Cortex of kidney (tissue), 1 donor: ENCODE measurements around the gene LTBP4.
"Not testable (repeated sequence)": the region's sequence is repeated elsewhere in the genome, so short reads cannot be mapped to it uniquely, and the experiment has no call there.

ENCODE experiments used
- DNase-seq: peaks from one replicate; lab custom pipeline; 2025; lab: John Stamatoyannopoulos, UW

LTBP4 gene, protein sequence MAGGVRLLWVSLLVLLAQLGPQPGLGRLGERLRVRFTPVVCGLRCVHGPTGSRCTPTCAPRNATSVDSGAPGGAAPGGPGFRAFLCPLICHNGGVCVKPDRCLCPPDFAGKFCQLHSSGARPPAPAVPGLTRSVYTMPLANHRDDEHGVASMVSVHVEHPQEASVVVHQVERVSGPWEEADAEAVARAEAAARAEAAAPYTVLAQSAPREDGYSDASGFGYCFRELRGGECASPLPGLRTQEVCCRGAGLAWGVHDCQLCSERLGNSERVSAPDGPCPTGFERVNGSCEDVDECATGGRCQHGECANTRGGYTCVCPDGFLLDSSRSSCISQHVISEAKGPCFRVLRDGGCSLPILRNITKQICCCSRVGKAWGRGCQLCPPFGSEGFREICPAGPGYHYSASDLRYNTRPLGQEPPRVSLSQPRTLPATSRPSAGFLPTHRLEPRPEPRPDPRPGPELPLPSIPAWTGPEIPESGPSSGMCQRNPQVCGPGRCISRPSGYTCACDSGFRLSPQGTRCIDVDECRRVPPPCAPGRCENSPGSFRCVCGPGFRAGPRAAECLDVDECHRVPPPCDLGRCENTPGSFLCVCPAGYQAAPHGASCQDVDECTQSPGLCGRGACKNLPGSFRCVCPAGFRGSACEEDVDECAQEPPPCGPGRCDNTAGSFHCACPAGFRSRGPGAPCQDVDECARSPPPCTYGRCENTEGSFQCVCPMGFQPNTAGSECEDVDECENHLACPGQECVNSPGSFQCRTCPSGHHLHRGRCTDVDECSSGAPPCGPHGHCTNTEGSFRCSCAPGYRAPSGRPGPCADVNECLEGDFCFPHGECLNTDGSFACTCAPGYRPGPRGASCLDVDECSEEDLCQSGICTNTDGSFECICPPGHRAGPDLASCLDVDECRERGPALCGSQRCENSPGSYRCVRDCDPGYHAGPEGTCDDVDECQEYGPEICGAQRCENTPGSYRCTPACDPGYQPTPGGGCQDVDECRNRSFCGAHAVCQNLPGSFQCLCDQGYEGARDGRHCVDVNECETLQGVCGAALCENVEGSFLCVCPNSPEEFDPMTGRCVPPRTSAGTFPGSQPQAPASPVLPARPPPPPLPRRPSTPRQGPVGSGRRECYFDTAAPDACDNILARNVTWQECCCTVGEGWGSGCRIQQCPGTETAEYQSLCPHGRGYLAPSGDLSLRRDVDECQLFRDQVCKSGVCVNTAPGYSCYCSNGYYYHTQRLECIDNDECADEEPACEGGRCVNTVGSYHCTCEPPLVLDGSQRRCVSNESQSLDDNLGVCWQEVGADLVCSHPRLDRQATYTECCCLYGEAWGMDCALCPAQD (N-terminal part only)

GRCh38 chr19:40601134-40601974, at the start of gene LTBP4:
Gene LTBP4, plus strand, starts transcription at chr19:40601369. Its CDS starts 19 bp downstream, at chr19:40601388.
- DNase-seq: no peak

GRCh38 chr19:40552848-40553247, 48.3 kb upstream of the LTBP4 start:
- no peak for DNase-seq

DNA sequence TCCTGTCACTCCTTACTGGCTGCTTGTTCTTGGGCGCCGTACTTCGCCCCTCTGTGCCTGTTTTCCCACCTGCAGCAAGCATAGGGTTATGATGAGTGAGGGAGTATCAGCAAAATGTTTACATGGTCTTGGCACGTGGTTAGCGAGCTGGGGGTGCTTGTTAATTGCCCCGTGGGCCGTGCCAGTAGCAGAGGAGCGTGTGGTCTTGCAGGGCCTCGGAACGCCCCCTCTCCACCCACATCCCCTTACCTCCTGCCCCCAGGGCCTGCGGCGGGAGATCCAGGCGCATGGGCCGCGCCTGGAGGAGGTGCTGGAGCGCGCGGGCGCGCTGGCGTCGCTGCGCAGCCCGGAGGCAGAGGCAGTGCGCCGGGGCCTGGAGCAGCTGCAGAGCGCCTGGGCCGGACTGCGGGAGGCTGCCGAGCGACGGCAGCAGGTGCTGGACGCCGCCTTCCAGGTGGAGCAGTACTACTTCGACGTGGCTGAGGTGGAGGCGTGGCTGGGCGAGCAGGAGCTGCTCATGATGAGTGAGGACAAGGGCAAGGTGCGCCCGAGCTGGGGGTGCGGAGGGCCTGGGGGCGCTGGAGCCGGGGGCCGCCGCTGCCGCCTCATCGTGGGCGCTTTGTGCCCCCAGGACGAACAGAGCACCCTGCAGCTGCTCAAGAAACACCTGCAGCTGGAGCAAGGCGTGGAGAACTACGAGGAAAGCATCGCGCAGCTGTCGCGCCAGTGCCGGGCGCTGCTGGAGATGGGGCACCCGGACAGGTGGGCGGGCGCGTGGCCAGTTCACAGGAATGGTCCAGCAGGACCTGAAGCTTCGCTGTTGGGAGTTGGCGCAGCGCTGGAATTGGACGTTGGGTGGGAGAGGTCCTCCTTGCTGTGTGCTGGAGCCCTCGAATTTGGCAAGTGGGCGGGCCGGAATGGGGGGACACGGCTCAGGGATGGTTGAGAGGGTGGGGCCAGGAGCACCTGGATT, 47.0 kb upstream of the LTBP4 start:
- DNase-seq: no peak

DNA sequence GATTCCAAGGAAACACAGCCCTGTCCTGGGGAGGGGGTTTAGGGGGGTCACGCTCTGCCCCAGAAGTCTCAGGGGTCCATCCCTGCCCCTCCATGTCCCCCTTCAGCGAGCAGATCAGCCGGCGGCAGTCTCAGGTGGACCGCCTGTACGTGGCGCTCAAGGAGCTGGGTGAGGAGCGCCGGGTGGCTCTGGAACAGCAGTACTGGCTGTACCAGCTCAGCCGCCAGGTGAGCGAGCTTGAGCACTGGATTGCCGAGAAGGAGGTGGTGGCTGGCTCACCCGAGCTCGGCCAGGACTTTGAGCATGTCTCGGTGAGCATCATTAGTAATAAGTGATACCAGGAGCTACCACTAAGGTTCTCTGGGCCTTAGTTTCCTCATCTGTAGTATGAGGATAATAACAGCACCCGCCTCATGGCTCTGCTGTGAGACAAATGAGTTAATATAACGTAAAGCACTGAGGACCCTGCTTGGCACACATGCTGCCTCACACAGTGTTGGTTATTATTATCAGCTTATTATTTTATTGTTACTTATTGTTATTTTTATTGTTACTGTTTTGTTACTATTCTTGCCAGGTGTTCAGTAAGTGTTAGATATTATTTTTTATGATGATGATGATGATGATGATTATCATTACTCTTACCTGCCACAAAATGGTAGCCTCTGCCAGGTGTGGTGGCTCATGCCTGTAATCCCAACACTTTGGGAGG, 45.0 kb upstream of the LTBP4 start:
- no peak for DNase-seq

DNA sequence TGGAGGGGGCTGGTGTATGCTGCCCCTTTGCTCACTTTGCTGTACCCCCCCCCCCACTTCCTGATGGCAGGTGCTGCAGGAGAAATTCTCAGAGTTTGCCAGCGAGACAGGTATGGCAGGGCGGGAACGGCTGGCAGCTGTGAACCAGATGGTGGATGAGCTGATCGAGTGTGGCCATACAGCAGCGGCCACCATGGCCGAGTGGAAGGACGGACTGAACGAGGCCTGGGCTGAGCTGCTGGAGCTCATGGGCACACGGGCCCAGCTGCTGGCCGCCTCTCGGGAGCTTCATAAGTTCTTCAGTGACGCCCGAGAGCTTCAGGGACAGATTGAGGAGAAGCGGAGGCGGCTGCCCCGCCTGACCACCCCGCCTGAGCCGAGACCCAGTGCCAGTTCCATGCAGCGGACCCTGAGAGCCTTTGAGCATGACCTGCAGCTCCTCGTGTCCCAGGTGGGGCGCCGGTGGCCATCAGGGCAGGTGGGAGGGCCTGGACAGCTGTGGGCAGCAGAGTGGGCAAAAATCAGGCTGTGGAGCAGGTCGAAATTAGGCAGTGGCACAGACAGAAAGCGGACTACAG, 44.1 kb upstream of the LTBP4 start:
- no peak for DNase-seq

DNA sequence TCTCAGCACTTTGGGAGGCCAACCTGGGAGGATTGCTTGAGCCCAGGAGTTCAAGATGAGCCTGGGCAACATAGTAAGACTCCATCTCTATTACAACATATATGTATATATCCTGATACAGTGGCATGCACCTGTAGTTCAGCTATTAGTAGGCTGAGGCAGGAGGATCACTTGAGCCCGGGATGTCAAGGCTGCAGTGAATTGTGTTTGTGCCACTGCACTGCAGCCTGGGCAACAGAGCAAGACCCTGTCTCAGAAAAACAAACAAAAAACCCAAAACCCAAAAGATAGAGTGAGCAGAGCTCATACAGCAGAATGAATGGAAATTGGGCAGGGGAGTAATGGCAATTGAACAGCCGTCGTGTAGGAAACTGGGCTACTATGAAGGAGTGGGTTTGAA, 41.8 kb upstream of the LTBP4 start:
- no peak for DNase-seq

DNA sequence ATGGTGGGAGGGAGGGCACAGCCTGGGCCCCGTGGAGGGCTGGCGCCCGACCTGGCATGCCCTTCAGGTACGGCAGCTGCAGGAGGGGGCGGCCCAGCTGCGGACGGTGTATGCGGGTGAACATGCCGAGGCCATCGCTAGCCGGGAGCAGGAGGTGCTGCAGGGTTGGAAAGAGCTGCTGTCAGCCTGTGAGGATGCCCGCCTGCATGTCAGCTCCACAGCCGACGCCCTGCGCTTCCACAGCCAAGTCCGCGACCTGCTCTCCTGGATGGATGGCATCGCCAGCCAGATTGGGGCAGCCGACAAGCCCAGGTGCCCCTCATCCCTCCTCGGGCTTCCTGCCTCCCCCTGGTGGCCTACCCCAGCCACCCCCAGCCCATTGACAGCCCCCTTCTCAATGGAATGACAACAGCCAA, 41.1 kb upstream of the LTBP4 start:
- no peak for DNase-seq

DNA sequence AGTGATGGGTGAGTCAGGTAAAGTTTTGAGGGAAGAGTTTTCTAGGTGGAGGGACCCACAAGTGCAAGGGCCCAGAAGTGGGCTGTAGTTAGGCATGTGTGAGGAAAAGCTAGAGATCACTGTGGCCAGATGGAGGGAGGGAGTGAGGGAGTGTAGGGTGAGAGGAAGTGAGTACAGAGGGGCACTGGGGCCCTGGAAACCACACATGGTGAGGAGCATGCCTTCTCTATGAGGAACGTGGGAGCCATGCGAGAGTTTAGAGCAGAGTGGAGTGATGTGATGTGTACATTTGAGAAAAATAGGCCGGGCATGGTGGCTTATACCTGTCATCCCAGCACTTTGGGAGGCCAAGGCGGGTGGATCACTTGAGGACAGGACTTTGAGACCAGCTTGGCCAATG, 39.2 kb upstream of the LTBP4 start:
- no peak for DNase-seq

DNA sequence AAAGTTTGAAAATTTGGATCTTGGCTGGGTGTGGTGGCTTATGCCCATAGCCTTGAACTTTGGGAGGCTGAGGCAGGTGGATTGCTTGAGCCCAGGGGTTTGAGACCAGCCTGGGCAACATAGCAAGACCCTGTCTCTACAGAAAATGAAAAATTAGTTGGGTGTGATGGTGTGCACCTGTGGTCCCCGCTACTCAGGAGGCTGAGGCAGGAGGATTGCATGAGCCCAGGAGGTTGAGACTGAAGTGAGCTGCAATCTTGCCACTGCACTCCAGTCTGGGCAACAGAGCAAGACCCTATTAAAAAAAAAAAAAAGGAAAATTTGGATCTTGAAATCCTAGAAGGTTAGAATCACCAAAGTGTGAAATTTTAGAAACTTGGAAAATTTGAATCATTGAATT, 36.6 kb upstream of the LTBP4 start:
- DNase-seq: not testable (repeated sequence)

- DNase-seq: no peak
Measured at GRCh38 chr19:40565355-40565754, 35.8 kb upstream of the LTBP4 start.

DNA sequence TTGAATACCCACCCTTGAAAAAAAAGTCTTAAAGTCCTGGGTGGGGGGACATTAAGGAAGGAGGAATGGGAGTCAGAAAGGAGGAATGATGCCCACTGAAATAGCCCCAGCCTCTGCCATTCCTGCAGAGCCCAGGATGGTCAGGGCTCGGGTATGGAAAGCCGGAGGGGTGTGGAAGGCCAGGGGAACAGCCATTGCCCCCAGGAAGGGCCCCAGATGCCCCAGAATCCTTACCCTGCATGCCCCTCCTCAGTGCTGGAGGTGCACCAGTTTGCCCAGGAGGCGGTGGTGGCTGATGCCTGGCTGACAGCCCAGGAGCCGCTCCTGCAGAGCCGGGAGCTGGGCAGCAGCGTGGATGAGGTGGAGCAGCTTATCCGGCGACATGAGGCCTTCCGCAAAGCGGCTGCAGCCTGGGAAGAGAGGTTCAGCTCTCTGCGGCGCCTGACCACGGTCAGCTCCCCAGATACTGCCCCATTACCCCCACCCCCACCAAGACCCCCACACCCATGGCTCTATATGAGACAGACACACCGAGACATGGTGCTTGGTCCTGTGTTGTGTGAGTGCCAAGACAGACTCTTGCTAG, 35.2 kb upstream of the LTBP4 start:
- no peak for DNase-seq

DNA sequence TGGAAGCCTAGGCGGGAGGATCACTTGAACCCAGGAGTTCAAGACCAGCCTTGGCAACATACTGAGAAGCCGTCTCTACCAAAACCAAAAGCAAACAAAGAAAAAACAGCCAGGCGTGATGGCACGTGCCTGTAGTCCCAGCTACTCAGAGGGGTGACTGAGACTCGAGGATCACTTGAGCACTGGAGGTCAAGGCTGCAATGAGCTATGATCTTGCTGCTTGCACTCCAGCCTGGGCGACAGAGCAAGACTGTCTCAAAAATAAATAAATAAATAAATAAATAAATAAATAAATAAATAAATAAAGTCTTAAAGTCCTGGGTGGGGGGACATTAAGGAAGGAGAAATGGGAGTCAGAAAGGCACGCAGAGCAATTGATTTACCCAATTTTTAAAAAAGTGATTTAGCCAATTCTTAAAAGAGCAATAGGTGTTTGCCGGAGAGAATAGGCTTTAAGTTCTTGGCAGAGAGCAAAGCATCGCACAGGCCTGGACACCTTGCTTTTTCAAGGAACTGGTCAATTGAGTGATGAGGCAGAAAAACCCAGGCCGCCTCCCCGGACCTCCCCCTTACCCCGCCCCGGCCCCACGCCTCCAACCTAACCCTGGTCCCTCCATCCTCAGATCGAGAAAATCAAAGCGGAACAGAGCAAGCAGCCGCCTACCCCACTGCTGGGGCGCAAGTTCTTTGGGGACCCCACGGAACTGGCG, 34.0 kb upstream of the LTBP4 start:
- DNase-seq: no peak

DNA sequence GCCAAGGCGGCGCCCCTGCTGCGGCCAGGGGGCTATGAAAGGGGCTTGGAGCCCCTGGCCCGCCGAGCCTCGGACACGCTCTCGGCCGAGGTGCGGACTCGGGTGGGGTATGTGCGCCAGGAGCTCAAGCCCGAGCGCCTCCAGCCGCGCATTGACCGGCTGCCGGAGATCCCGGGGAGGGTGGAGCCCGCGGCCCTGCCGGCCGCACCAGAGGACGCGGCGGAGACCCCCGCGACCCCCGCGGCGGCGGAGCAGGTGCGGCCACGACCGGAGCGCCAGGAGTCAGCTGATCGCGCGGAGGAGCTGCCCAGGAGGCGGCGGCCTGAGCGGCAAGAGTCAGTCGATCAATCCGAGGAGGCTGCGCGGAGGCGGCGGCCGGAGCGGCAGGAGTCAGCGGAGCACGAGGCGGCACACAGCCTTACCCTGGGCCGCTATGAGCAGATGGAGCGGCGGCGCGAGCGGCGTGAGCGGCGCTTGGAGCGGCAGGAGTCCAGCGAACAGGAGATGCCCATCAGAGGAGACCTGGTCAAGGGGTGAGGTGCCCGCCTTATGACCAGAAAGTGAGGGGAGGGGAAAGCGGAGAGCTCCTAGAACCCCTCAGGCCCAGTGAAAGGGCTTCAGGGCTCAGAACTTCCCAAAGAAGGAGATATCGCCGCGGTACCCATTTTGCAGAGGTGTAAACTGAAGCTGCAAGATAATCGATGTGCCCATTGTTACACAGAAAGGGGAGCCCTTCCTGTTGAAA, 33.2 kb upstream of the LTBP4 start:
- DNase-seq: no peak

DNA sequence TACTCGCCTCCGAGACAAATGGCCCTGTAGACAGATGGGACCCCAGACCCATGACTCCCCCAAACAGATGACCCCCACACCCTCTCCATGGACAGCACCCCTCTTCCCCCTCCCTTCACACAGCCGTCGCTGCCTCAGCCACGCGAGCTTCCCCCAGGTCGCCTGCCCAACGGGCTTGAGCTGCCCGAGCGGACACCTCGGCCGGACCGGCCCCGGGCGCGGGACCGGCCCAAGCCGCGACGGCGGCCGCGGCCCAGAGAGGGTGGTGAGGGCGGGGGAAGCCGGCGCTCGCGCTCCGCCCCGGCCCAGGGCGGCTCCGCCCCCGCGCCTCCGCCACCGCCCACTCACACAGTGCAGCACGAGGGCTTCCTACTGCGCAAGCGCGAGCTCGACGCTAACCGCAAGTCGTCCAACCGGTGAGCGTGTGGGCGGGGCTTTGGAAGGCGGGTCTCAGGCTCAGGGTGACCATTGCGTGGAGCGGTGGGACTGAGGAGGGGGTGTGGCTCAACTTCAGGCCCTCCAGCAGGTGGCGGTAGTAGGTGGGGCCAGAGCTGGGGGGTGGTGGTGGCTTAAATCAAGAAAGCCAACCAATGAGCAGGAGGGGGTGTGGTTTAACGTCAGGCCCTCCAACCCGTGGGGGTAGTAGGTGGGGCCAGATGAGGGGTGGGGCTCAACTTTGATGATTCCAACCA, 30.7 kb upstream of the LTBP4 start:
- DNase-seq: no peak

GRCh38 chr19:40571005-40571318, 30.2 kb upstream of the LTBP4 start:
- DNase-seq: no peak

DNA sequence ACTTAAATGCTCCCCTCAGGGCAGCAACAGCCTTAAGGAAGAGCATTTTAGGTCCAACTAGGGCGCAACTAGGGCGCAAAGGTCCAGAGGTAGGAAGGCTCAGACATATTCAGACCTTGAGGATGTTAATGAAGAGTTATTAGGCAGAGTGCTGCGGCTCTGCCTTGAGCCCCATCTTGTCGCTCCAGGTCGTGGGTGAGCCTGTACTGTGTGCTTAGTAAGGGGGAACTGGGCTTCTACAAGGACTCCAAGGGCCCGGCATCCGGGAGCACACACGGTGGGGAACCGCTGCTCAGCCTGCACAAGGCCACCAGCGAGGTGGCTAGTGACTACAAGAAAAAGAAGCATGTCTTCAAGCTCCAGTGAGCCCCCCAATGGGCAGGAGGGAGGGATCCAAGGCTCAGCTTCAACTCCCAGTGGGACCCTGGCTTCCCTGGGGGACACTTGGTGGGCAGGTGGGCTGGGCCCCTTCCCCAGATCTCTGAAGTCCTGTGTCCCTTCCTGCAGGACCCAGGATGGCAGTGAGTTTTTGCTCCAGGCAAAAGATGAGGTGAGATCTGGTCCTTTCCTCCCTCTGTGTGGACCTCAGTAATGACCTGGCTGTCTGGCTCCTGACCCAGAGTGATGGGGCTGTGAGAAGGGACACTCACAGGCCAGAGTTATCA, 29.2 kb upstream of the LTBP4 start:
- DNase-seq: no peak
